Frontal cortex (tissue), 4 donors: ENCODE results near the gene PALM. TPM values are rescaled to one million over a fixed set of nuclear protein-coding genes. Genes with fewer than 3 reads are reported as not detected.
A peak's percentile ranks its signal among the peaks of the same experiment; 100 is the strongest.
"Not testable (repeated sequence)": the region's sequence is repeated elsewhere in the genome, so short reads cannot be mapped to it uniquely, and the experiment has no call there.

Experiments used
- DNase-seq, 2 donors: peaks; one replicate each; pipeline ENCODE4 v3.0.0; 2012; ENCODE audit warnings: low spot score in 2 of 2
- FAIRE-seq: peaks from 2 replicates; lab custom pipeline; 2012; peaks lifted over from hg19 to GRCh38; lab: Jason Lieb, UNC
- total RNA-seq: library from RNA; depleted of rRNA; stranded (reverse); fragments of >200 nt; gene quantifications from one replicate; pipeline ENCODE4 v1.2.3, GENCODE V29; 2014
- donor health status: control.
- donor health status: control.
- donor health status: control.

The PALM gene
- total RNA-seq, 1 donor from 2014 or later, result 87.2 TPM

GRCh38 chr19:677601-678436 is 30.9 kb upstream of the PALM start:
- DNase-seq, result no peak
- FAIRE-seq, result no peak

GRCh38 chr19:678791-679388 is 29.8 kb upstream of the PALM start:
- no peak for FAIRE-seq
- no peak for DNase-seq

- DNase-seq, result peak; percentile 75
- FAIRE-seq, result no peak
Measured at GRCh38 chr19:679418-680286, 29.1 kb upstream of the PALM start.

GRCh38 chr19:680287-681028 is 28.3 kb upstream of the PALM start:
- no peak for FAIRE-seq

GRCh38 chr19:681029-682019 is 27.4 kb upstream of the PALM start:
- FAIRE-seq (no peak), DNase-seq (peak; percentile 83 to 85)

More at GRCh38 chr19:680287-681028, 28.3 kb upstream of the PALM start:
- DNase-seq, result peak; percentile 98 to 99

GRCh38 chr19:682678-683320 is 25.9 kb upstream of the PALM start:
- no peak for FAIRE-seq

GRCh38 chr19:685454-685931 is 23.2 kb upstream of the PALM start:
- no peak for FAIRE-seq
- DNase-seq, result no peak

More at GRCh38 chr19:682678-683320, 25.9 kb upstream of the PALM start:
- no peak for DNase-seq

- FAIRE-seq (no peak), DNase-seq (no peak)
Measured at GRCh38 chr19:686589-687297, 22.0 kb upstream of the PALM start.

- FAIRE-seq (no peak), DNase-seq (no peak)
Measured at GRCh38 chr19:687569-688166, 21.1 kb upstream of the PALM start.

GRCh38 chr19:688214-688613 is 20.5 kb upstream of the PALM start:
- no peak for FAIRE-seq
- DNase-seq, result no peak

- FAIRE-seq (no peak), DNase-seq (no peak)
Measured at GRCh38 chr19:688992-689391, 19.7 kb upstream of the PALM start.

- FAIRE-seq, result no peak
- DNase-seq, result no peak
Measured at GRCh38 chr19:690203-690602, 18.5 kb upstream of the PALM start.

GRCh38 chr19:694481-695351 is 14.0 kb upstream of the PALM start:
- FAIRE-seq (no peak), DNase-seq (no peak)

GRCh38 chr19:695352-695949 is 13.3 kb upstream of the PALM start, which contains the start of gene PRSS57:
TSS of gene PRSS57 (minus strand) at chr19:695452. CDS start at chr19:695430, 22 bp downstream.
- no peak for DNase-seq
- FAIRE-seq, result no peak

- not testable (repeated sequence) for DNase-seq, FAIRE-seq
Measured at GRCh38 chr19:698529-698928, 10.2 kb upstream of the PALM start.
